HL-60/S4 treated with retinoic acid at 250 ng/mL for 4 days and 3 days (cell line): ENCODE results near the gene CHCHD3.
"Not testable (repeated sequence)": the region's sequence is repeated elsewhere in the genome, so short reads cannot be mapped to it uniquely, and the experiment has no call there.

Source experiments
- in situ Hi-C: fragments of 300-500 bp; cut with MboI; formaldehyde crosslinking; loops from 2 replicates; pipeline ENCODE4 v1.7.0; 2022; ENCODE audit warnings: low sequenced_read_pairs

Gene CHCHD3

DNA sequence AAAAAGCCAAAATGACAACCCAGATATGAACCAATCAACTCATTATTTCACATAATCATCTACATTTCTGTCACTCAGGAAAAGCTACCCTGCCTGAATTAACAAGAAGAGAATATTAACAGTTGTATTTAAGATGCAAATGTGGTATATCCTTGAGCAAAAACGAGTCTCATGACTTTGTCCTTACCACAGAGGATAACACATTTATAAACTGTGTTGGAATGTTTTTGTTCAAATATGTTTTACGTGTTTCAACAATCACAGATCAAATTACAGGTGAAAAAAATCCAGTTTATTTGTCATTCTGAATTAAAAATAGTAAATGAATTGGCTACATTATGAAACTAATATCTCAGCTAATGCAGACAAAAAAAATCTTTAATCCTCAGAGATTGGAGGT, 34.6 kb downstream of the CHCHD3 start:
- in situ Hi-C loops = no loop called here

DNA sequence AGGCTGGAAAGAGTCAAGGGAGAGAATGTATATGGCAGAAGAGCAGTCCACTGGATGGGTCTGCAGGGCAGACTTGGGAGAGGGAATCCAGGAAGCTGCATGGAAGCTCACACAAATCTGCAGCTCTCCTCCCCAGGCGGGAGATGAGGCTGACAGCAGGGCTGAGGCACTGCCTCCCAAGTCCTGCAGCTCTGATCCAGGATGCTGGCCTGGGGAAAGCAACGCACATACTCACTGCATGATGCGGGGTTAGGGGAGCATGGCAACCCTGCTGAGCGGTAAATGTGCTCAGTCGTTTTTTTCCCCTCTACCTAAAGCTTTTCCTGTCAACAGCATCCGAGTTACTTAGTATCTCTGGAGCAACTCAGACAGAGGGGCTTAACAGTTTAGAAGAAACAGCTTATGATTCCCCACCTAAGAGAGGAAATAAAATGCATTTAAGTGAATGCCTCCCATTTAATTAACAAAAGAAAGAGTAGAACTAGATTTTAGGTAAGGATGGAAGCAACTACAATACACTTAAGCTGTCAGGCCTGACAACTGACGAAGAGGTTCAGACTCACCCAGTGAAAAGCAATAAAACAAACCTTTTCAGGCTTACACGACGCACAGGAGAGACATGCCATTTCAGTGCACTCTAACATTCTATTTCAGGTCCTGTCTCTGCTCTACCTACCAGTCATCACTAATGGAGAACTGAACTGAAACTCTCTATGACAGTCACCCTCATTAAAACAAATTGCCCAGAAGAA, 37.0 kb downstream of the CHCHD3 start:
- in situ Hi-C loops = no loop called here

DNA sequence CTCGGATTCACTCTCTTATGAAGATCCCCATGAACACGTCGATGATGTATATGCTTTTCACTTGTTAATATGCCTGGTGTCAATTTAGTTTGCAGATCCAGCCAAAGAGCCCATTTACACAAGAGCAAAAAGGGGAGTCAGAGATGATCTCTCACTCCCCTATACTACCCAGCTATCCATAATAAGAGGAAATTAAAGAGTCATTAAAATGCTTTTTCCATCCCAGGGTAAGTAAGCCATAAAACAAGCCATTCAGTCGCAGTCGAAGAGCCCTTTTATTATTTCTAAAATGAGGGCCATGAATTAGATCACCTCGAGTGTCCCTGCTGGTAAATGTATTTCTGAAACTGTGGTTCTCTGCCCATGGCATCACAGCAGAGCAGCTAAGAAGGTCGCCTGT, 41.2 kb downstream of the CHCHD3 start:
- in situ Hi-C loops = no loop called here

DNA sequence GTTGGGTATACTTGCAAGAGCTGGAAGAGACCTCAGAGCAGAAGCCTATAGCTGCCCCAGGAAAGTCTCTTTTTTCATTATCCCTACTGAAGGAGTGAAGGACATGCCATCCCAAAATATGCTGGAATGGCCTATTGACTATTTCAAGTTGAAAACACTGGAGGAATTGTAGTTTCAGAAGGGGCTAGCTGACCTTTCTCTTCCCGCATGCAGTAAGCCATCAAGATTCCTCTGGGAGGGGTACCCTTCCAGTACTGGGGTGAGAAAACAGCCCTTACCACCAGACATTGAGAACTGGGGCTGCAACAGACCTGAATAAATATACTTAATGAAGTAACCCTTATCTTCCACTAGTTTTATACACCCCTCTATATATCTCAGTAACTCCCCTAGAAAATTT, 41.7 kb downstream of the CHCHD3 start:
- in situ Hi-C loops = no loop called here

DNA sequence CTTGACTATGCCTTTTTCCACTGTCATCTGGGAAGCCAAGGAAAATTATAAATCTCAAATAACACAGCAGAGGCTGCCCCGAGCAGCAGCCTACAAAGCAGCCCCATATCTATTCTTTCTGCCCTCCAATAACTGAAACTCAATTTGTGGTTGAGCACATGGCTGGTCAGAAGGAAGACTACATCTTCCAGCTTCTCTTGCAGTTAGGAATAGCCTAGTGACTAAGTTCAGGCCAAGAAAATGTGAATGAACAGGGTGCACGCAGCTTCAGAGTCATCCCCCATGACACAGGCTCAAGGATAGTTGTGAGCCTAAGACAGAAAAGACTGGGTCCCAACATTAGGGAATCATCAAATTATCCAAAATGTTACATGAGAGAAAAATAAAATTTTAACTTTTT, 42.3 kb downstream of the CHCHD3 start:
- in situ Hi-C loops = no loop called here

DNA sequence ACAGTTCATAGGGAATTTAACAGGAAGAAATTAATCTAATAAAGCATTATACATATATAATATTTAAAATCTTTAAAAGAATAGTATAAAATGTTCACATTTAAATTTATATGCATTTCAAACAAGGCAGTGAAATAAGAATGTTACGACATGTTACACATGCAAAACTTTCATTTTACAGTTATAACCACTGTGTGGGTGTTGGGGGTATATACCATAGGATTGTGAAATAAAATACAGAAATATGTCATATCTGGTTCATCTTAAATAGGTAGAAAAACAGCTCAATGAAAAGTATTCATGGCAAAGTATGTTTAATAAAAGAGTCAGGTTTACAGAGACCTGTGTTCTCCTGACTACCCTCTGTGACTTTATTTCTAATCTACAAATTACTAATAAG, 45.6 kb downstream of the CHCHD3 start:
- in situ Hi-C loops = no loop called here

DNA sequence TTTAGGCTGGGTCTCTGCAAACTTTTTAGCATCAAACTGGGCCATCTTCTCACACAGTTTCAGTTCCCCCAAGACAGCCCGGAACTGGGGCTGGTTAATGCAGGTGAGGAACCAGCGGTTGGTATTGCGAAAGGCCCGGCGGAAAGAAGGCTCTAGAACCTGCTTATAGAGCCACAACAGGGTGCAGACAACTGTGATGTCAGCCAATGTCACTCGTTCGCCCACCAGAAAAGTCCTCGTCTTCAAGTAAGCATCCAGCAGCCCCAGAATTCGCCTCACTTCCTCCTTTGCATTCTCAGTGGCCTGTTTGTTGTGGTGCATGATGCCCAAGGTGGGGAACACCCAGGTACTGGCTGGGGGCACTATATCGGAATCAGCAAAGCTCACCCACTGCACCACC, 46.6 kb downstream of the CHCHD3 start:
- in situ Hi-C loops = not testable (repeated sequence)

DNA sequence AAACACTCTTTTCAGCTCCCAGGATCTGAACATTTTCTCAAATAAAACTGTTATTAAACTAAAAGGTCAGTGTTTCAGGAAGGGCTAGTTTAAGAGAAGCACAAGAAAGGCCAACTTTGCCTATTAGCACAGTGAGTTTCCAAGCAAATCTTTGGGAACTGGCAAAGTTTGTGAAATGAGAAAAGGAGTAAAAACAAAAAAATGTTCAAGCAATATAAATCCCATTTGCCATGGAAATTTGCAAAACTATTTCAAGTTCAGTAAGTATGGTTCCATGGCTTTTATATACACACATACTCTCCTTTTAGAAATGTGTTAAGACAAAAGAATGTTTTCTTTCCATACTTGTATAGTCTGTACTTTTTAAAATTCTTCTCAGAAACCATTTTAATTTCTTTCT, 51.5 kb downstream of the CHCHD3 start:
- in situ Hi-C loops = no loop called here

DNA sequence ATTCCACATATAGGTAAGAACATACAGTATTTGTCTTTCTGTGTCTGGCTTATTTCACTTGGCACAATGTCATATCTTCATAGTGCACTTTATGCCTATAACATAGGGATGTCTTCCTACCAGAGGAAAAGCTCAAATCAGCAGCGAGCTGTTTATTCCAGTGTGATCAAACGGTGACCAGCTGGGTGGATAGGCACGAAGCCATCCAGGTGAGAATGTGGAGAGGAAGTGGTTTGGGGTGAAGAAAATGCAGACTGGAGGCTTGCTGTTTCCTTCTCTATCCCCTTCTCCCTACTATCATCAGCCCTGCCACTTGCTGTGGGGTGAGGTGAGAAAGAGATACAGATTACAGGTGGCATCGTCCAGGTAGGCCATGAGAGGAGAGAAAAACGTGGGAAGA, 52.4 kb downstream of the CHCHD3 start:
- in situ Hi-C loops = no loop called here

DNA sequence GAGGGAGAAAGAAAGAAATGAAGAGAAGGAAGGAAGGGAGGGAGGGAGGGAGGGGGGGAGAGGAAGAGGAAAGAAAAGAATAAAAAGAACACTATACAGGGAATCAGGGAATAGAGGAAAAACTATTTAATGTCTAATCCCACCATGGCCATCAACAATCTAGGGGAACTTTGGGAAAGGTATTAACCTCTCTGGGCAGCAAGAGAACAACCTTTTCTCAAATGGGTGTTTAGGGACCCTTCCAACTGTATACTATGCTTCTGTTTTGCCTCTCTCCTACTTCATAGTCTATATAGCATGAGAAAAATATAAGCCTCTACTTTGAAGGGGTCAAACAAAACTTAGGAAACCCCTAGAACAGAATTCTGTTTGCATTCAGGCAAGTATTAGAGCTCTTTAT, 54.5 kb downstream of the CHCHD3 start:
- in situ Hi-C loops = no loop called here

DNA sequence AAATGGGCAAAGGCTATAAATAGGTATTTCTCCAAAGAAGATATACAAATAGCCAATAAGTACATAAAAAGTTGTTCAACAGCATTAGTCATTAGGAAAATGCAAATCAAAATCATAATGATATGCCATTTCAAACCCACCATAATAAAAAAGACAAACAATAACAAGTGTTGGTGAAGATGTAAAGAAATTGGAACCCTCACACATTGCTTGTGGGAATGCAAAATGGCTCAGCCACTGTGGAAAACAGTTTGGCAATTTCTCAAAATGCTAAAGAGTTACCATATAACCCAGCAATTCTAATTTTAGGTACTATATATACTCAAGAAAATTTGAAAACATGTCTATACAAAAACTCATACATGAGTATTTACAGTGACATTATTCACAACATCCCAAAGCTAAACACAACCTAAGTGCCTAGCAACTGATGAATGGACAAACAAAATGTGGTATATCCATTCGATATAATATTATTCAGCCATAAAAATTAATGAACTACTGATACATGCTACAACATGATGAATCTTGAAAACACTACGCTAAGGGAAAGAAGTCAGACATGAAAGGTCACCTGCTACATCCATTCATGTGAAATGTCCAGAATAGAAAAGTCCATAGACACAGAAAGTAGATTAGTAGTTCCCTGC, 55.6 kb downstream of the CHCHD3 start:
- in situ Hi-C loops = no loop called here

DNA sequence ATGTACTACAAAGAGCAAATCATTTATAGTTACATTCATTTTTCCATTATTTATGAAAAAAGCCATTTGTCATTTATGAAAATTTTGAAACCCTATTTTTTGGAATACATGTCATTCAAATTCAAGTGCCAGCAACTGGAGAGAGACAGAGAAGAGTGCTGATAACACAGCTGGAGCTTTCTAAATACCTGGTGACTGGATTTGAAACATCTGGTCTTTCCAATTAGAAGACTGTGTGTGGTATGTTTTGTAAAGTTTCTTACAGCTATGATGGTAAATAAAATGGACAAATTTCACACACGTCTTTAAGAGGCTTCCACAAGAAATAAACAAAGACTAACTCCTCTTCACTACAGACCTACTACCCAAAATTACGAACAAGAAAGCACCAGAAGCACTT, 56.8 kb downstream of the CHCHD3 start:
- in situ Hi-C loops = no loop called here

DNA sequence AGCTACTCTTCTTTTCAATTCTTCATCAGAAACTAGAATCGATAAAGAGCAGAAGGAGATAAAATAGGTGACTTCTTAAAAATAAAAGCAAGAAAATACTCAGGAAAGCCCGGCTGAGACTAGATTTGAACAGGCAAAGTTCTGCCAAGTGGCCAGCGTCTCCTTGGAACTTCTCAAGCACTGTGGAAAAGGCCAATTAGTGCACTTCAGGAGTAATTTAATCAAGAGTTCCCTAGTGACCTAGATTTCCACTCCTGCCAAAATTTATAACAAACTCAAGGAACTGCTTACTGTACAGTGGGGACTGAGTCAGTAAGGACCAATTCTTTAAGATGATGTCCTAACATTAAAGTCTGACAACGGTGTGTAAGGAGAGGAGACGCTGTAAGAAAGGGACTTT, 57.3 kb downstream of the CHCHD3 start:
- in situ Hi-C loops = no loop called here

DNA sequence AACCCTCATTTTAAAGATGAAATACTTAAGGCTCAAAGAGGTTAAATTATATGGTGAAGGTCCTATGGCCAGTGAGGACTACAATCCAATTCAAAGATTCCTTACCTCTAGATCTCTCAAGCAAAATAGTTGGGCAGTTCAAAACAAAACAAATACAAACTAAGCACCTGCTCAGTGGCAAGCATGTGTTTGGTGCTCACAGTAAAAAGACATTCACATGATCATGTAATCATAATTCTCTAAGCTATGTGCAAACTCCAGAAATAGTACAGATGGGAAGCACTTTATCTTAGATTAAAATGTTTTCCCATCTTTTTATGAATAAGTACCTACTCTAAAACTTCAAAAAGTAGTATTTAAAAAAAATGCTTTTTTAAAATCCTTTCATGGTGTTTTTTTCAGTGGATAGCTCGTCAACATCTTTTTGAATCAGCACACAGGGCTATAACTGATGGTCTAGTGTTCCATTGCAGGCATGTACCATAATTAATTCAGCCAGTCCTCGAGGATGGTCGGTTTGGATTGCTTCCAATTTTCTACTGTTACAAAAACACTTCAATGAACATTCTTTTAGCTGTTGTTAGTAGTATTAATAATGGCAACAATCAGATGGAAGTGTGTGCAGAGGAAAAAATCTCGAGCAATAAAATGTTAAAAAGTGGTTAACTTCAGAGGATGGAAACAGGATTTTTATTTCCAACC, 58.4 kb downstream of the CHCHD3 start:
- in situ Hi-C loops = no loop called here

DNA sequence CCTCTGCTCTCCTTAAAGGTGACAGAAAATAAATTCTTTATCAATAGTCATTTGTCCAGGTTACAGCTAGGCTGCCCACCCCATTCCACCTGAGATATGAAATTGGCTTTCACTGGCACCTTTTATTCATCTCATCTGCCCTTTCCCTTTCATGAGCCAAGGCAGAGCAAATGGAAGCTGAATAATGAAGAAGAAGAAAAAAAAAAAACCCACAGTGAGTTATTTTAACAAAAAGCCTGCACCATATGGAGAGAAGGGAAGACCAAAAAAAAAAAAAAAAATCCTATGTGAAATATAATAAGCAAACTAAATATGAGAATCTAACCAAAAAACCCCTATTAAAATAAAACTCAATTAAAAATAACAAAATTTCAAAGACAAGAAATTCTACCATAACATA, 59.2 kb downstream of the CHCHD3 start:
- in situ Hi-C loops = no loop called here

DNA sequence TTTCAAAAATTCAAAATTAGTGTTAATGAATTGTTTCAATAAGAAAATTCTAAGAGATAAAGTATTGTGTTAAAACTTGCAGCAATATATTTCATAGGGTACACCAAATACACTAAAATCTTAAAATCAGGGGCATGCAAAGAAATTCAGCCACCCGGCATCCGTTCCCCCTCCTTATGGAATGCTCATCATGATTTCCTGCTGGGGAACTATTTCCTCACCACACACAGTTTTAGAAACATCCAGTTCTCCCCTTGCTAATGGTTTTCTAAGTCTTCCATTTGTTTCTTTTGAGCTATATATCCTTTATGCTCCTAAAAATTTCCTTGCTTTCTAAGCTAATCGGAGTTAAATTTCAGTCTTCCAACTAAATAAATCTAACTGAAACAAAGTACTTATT, 60.7 kb downstream of the CHCHD3 start:
- in situ Hi-C loops = no loop called here

DNA sequence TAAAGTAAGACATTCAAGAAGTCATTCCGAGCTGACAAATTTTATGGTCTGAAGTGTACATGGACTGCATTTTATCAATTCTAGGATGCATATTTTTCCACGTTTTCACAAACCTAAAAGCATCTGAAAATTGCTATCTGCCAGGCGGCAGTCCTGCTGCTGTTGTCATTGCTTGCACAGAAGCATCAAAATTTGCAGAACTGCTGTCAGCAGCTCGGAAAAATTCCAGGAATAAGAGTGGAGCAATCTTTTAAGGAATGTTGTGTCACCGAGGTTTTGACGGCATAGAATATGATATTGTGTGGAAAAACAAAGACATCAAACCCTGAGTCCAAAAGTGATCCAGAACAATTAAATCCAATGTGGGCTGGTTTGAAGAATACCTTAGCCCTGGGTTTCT, 61.4 kb downstream of the CHCHD3 start:
- in situ Hi-C loops = no loop called here

DNA sequence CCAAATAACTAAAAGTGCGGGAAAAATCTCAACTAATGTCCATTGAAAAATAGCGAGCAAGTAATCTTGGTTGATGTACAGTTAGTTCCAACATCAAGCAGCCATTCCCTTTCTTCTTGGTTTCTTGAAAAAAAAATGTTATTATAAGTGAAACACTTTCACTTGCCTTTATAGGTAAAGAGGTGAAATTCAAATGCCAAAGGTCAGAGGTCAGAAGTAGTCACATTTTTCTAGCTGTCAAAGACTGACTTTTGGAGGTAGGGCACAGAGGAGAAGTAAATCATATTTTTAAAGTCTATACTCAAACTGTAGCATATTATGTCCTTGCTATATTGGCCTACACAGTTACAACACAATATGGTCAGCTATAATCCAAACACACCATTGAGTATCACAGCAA, 62.3 kb downstream of the CHCHD3 start:
- in situ Hi-C loops = no loop called here

DNA sequence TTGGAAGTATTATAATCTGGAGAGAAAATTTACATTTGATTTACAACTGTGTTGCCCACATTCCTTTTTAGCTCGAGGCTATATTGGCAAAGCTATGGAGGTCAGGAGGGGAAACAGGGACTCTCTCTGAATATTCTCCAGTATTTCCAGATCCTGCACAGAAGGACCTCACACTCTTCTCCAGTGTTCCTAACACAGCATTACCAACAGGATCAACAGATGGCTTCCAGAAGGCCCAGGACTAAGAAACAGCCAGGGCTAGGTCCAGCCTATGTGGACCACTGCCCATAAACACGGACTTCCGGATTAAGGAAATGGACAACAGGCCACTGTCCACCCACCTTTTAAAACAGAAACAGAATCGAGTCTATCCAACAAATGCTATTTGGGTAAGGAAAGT, 65.3 kb downstream of the CHCHD3 start:
- in situ Hi-C loops = no loop called here

DNA sequence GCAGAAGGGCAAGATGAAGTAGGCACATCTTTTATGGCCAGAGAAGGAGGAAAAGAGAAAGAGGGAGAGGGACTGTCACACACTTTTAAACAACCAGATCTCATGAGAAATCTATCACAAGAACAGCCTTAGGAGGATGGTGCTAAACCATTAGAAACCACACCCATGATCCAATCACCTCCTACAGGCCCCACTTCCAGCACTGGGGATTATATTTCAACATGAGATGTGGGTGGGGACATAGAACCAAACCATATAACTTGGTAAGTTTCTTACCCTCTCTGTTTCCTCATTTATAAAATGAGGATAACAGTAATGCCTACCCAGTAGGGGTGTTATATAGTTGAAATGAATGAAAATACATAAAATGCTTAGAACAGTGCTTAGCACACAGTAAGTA, 66.0 kb downstream of the CHCHD3 start:
- in situ Hi-C loops = no loop called here

DNA sequence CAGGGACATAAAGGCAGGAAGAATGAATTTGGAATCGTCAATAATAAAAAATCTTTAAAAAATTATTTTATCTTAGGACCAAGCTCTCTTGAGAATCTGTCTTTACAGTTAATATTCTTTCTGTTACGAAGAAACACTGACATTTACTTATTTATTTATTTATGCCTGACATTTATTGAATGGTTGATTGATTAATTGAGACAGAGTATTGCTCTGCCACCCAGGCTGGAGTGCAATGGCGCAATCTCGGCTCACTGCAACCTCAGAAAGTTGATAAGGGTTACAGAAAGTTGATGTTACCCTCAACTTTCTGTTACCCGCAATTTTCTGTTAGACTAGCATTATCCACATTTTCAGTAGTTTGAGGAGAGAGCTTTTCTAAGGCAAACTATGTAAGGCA, 70.1 kb downstream of the CHCHD3 start:
- in situ Hi-C loops = no loop called here
